ENCODE data around the gene ZNF429.
"Not testable (repeated sequence)": the region's sequence is repeated elsewhere in the genome, so short reads cannot be mapped to it uniquely, and the experiment has no call there.

The ZNF429 gene

GRCh38 chr19:21593502-21593901 lies 88.1 kb downstream of the ZNF429 start:
- no peak for DNase-seq

DNA sequence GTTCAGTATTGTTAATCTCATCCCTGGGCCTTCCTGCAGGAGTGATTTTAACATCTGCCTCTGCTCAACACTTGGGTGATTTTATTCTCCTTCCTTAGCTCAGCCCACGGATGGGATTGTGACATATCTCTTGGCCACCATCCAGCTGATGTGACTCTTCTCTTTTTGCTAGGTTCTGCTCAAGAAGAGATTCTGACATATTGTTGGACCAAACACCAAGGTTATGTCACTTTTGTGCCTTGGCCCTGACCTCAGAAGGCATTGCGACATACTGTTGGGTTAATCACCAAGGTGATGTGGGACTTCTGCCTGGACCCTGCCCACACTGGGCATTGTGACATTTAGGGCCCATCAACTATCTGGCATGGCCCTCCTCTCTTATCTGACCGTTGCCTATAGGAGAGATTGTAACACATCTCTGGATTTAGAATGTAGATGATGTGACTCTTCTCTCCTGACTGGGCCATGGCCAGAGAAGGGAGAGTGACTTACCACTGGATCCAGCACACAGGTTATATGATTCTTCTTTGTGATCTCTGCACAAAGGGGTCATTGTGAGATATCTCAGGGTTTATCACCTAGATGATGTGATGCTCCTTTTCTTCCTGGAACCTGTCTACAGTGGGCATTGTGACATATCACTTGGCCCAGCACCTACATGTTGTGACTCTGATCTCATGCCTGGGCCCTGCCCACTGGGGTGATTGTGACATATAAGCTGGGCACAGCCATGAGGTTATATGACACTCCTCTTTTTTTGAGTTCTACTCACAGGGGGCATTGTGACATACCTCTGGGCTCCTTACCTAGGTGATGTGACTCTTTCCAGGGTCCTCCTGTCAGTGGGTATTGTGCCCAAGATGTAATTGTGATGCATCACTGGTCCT lies 88.8 kb downstream of the ZNF429 start:
- no peak for DNase-seq

- no peak for DNase-seq
Measured at GRCh38 chr19:21595185-21595584, 89.8 kb downstream of the ZNF429 start.

DNA sequence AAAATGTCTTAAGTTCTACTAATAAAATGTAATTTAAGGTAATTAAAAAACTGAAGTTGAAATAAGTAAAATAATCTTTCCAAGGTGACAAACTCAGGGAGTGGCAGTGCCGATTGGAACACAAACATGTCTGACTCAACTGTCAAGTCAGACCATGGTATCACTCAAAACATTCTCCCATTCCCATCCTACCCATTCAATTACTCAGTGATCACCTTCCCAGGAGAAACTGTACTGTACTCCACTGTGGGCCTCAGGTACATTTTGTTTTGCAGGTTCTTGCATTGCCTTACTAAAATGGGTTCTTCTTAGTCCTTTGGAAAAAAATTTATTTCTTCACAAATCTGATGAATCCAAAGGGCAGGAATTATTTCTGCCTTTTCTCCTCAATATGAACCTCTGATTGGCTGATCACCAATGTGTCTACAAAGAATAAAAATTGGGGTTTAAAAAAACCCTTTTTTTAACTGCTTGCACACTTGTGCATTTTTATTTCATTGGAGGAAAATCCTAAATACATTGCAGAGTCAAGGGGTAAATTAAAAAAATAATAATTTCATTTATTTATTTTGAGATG lies 96.8 kb downstream of the ZNF429 start:
- no peak for DNase-seq

DNA sequence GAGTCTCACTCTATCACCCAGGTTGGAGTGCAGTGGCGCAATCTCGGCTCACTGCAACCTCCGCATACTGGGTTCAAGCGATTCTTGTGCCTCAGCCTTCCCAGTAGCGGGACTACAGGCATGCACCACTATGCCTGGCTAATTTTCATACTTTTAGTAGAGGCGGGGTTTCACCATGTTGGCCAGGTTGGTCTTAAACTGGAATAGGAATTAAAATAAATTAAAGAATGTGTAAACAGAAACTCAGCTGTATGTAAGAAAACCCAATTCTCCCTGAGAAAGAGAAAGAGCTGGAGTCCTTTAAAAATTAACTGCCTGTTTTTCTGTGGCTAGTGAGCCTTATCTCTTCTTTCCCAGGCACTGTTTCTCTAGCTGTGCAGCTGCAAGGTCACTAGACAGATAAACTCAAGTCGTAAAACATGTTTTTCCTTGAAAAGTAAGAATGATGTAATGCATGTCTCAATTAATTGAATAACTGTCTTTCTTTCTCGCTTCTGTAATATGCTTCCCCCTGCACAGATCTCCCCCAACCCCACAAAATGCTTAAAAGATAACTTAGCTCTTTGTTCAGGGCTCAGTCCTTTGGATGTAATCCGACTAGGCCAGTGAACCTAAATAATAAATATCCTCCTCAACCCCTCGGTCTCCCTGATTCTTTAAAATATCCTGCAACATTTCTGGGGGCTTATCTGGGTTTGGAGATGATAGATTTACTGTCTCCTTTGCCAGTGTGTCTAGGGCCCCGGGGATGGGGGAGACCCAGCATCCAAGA lies 97.4 kb downstream of the ZNF429 start:
- DNase-seq: not testable (repeated sequence)

- DNase-seq: no peak
Measured at GRCh38 chr19:21603431-21604231, 98.2 kb downstream of the ZNF429 start.

DNA sequence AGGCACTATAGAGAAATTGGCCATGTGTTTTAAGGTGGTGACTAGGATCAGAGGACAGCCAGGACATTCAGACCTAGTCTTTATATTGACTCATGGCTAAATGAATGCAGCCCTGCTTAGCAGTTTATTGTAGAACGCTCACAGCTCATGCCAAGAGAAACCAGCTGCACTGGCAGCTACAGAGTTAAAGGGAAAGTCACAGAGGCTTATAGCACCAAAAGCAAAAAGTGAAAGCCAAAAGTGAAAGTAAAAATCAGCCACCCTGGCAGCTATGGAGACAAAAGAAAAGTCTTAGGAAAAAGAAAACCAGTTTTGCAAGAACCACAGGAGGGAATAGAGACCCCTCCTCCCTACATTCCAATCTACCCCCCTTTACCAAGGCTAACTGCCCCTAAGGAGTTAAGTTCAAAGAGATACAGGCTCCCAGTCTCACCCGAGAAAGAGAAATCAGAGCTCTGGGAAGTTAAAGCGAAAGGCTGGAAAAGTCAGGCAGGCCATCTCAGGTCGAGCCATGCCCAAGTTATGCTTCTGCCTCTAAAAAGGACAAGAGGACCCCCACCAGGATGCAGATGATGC lies 99.0 kb downstream of the ZNF429 start:
- DNase-seq: no peak

Measured in NCI-H1092 treated with DMSO at 0.1 percent for 48 hours (cell line).